ENCODE results near the gene OXTR.

OXTR gene

DNA sequence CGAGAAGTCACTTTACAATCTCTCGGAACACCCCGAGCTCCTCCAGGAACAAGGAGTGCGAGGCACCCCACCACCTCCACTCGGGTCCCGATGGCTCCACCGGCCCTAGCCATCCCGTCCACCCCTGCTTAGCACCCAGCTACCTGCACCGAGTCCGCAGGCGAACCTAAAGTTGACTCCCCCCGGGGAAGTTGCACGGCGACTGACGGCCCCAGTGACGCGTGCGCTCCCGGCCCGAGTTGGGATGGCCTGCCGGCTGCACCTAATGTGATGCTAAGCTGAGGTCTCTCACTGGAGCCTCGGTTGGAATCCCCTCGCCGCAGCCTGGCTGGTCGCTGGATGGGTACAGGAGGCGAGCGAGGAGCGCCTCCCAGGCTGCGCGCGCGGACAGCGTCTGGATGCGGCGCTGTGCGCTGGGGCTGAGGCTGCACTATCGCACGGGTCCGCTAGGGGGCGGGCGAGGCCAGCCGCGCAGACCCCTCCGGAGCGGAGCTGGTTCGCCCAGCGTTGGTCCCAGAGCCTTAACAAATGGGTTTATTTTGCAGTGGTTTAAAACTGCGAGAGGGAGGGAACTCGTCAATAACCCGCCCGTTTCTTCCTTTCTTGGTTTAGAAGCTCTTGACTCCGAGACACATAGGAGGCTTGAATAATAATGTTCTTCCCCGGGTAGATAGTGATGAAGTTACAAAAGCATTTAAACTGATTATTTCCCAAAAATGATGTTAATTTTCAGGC lies at the start of gene OXTR:
Gene OXTR, minus strand, starts transcription at position 526 of the 735 bp plus-strand sequence. CDS start 1,426 bp downstream, outside the sequence.
- CTCF ChIA-PET = interaction anchor here (0.6 to 3.6 kb wide), 51 partner anchors 9 to 594 kb away, joined by 3 to 49 read pairs (median 5); no protein-coding TSS in a partner anchor
- TF ChIP-seq CTCF (IDR thresholded peaks at IDR 0.05; ENCODE audit: control extremely low read depth, extremely low read depth, low read depth, missing control alignments) = peak; percentile 100
- POLR2A ChIA-PET = no interaction called here
- DNase-seq (ENCODE audit: extremely low spot score) = peak; percentile 89

DNA sequence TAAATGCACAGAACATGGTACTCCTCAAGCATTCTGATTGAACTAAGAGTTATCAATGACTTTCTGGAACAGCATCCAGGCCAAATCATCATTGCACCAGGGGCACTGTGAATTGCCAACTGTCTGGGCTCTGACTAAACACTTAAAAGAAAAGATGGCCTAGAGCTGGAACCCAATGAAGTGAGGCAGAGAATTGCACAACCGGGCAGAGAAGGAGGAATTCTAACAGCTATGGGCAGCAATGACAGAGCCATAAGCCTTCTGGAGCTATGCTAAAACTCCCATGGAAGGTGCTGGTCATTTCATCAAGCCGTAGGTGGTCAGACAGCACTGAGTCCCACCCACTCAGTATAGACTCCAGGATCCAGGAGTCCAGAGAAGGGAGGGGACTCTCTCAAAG lies 48.1 kb upstream of the OXTR start:
- no peak for TF ChIP-seq CTCF (IDR thresholded peaks at IDR 0.05; ENCODE audit: control extremely low read depth, extremely low read depth, low read depth, missing control alignments)
- DNase-seq (ENCODE audit: extremely low spot score) = no peak
- CTCF ChIA-PET = no interaction called here
- POLR2A ChIA-PET = no interaction called here

DNA sequence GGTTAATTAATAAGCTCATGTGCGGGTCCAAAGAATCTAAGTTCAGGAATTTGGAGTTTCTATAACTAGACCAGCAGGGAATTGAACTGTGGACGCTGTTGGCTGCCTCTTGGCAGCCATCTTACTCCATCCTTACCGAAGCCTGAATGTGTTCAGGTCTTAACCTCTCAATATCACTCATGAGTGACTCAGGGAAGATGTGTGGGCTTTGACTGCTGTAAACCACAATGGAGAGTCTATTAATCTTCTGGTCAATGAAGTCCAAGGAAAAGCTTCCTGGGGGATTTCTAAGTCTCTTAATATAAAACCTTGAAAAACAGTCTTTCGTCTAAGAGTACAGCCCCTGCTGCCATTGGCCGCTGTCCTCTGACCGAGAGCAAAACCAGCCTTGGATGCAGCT lies 46.7 kb upstream of the OXTR start:
- TF ChIP-seq CTCF (IDR thresholded peaks at IDR 0.05; ENCODE audit: control extremely low read depth, extremely low read depth, low read depth, missing control alignments) = no peak
- POLR2A ChIA-PET = no interaction called here
- CTCF ChIA-PET = interaction anchor here (1.9 to 2.6 kb wide), 2 partner anchors 15 to 47 kb away, joined by 6 to 9 read pairs; partner anchors contain the start of gene OXTR
- no peak for DNase-seq (ENCODE audit: extremely low spot score)

DNA sequence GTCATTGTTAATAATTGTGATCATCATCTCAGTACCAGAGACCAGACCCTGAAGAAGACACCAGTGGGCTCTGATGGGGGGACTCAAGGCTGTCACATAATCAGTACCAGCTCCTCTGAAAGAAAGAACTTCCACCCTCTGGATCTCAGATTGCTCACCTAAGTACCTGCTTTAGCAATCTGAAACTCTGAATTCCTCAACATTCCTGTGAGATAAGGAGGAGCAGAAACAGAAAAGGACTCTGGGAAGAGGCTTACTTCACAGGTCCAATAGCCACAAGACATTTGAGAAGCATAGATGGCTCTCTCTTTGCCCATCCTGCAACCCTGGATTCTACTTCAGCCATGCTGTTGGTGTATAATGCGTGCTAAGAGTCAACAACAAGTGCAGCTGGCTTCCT lies 44.0 kb upstream of the OXTR start:
- ChIA-PET CTCF (no interaction called here), POLR2A (no interaction called here)
- no peak for TF ChIP-seq CTCF (IDR thresholded peaks at IDR 0.05; ENCODE audit: control extremely low read depth, extremely low read depth, low read depth, missing control alignments)
- DNase-seq (ENCODE audit: extremely low spot score) = no peak

DNA sequence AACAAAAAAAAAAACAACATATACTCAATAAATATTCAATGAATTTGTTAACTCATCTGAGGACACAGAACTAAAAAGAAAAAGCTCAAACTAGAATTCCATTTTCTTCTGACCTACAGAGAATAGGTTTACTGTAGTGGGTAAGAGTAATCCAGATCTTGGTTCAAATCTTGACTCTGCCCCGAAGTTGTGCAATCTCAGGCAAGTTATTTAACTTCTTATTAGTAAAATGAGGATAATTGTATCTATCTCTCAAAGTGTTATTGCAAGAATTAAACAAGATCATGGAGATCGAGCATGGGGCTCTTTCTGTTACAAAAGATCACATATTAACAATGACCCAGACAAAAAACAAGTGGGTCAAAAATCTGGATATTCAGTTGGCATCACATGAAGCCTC lies 41.1 kb upstream of the OXTR start:
- CTCF ChIA-PET = interaction anchor here (1.5 to 1.6 kb wide), 2 partner anchors 41 to 45 kb away, joined by 5 read pairs; partner anchors contain the start of gene OXTR
- POLR2A ChIA-PET = no interaction called here
- DNase-seq (ENCODE audit: extremely low spot score) = no peak
- no peak for TF ChIP-seq CTCF (IDR thresholded peaks at IDR 0.05; ENCODE audit: control extremely low read depth, extremely low read depth, low read depth, missing control alignments)

DNA sequence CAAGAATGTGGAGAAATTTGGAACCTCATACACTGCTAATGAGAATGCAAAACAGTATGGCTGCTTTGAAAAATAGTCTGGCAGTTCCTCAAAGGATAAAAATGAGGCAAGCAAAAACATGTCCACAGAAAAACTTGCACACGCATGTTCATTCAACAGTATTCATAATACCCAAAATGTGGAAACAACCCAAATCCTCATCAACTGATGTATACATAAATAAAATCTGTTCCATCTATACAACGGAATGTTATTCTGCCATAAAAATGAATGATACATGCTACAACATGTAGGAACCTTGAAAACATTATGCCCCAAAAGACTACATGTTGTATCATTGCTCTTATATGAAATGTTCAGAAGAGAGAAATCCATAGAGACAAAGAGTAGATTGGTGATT lies 36.4 kb upstream of the OXTR start:
- ChIA-PET POLR2A (no interaction called here), CTCF (no interaction called here)

More for the DNA sequence above, 36.4 kb upstream of the OXTR start:
- TF ChIP-seq CTCF (IDR thresholded peaks at IDR 0.05; ENCODE audit: control extremely low read depth, extremely low read depth, low read depth, missing control alignments) = no peak
- DNase-seq (ENCODE audit: extremely low spot score) = no peak
